Activated CD4-positive, alpha-beta T cell treated with anti-CD3 and anti-CD28 coated beads for 4 hours (primary cell): ENCODE measurements around the gene LAMB4.

Experiments used
- DNase-seq, 2 donors: peaks; one replicate each; pipeline ENCODE4 v3.0.0-alpha.2; 2020

Gene LAMB4

GRCh38 chr7:107982918-107983389 is 147.2 kb downstream of the LAMB4 start:
- no peak for DNase-seq

- no peak for DNase-seq
Measured at GRCh38 chr7:107982042-107982840, 147.9 kb downstream of the LAMB4 start.

DNA sequence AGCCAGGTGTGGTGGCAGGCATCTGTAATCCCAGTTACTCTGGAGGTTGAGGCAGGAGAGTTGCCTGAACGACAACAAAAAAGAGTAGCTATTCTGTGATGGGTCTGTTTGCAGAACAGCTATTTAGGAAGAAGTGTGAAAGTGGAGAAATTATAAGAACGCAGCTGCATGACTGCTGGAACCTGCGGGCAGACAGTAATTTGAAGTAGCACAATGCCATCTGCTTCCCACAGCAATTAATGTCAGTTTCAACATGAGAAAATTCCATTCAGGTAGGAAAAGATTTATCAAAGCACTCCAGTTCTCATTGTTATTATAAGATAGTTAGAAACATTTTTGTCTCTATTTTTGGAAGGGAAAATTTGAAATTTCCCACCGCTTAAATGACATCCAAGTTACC is 148.7 kb downstream of the LAMB4 start:
- no peak for DNase-seq

GRCh38 chr7:107980671-107981190 is 149.4 kb downstream of the LAMB4 start:
- DNase-seq, result no peak

DNA sequence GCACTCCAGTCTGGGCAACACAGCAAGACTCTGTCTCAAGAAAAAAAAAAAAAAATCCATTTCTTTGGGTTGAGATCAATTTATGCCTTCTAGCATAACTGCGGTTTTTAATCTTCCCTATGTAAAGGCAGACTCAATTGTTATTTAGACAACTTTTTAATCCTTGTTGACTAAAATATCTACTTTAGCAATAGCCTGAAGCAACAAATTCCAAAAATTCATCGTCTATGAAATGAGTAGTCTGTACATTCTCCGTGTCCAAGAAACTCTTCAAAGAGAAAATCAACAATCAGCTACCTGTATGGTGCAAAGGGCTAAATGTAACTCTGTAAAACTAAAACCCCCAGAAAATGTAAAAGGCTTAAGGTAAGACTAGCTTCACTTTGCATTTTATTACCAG is 150.0 kb downstream of the LAMB4 start:
- DNase-seq, result no peak

GRCh38 chr7:107978815-107979408 is 151.2 kb downstream of the LAMB4 start:
- DNase-seq, result no peak

GRCh38 chr7:107977048-107977447 is 153.1 kb downstream of the LAMB4 start:
- no peak for DNase-seq

DNA sequence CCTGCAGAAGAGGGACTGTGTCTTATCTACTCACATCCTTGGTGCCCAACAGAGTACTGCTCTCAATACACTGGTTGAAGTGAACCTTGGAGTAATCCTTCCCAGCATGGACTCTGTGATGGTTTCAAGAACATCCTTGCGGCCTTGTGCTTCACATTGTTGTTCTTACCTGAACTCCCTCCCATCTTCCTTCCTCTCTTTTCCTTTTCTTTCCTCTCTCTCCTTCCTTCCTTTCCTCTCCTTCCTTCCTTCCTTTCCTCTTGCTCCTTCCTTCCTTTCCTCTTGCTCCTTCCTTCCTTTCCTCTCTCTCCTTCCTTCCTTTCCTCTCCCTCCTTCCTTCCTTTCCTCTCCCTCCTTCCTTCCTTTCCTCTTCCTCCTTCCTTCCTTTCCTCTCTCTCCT is 153.5 kb downstream of the LAMB4 start:
- no peak for DNase-seq

GRCh38 chr7:107975394-107976013 is 154.7 kb downstream of the LAMB4 start:
- DNase-seq, result no peak

DNA sequence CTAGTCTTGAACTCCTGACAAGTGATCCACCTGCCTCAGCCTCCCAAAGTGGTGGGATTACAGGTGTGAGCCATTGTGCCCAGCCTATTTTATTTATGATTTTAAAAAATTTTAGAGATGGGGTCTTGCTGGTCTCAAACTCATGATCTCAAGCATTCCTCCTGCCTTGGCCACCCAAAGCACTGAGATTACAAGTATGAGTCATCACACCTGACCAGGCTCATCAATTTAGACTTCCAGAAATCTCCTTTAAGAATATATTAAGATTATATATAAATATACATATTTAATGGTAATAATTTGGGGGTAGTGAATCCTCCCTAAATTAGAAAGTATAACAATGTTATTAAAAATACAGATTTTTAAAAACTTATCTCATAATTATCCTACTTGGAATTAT is 156.3 kb downstream of the LAMB4 start:
- DNase-seq, result no peak
